ENCODE results near the gene LAMB4.
"Not testable (repeated sequence)": the region's sequence is repeated elsewhere in the genome, so short reads cannot be mapped to it uniquely, and the experiment has no call there.

Gene LAMB4

DNA sequence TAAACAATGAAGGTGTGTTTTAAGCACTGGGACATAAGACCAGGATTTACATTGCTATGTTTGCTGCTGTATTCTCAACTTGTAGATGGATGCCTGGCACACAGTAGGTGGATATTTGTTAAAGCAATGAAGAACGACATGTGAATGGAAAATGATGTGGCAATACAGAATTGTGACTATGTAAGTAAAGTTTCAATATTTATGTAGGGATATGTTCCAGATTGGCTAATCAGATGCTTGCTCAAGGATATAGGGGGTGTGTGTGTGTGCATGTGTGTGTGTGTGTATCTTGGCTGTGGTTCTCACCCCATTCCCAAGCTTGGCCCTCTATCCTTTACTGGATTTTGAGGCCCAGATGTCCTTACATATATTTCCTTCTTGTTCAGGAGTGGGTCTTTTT, 84.5 kb downstream of the LAMB4 start:
- DNase-seq, result no peak

DNA sequence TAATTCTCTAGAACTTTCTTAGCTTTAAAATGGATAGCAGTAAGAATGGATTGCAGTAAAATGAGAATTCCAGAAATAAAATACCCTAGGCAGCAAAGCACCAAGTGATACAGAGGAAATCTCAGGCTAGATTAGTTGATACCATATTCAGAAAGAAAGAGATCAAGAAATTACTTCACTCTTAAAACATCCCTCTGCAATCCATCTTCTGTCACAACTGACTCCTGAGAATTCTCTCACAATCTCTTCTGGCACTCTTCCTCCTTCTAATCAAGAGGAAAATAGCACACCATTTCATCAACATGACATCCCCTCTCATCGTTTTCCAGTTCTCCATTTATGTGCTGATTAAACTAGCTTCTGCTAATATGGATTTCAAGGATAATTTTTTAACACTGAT, 85.0 kb downstream of the LAMB4 start:
- DNase-seq, result no peak

DNA sequence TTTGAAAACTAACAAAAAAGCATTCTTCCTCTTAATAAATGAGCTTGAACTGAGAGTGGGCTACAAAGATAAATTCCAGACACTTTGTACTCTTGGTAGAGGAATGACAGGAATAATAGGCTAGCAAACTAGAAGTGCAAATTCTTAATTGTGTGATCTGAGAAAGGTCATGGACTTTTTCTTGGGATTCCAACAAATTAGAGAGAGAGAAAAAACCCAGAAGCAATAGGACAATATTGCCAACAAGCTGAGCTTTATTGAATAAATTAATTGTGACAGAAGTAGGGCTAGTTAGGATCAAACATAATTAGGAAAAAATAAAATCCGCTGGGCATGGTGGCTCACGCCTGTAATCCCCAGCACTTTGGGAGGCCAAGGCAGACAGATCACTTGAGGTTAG, 85.8 kb downstream of the LAMB4 start:
- no peak for DNase-seq

DNA sequence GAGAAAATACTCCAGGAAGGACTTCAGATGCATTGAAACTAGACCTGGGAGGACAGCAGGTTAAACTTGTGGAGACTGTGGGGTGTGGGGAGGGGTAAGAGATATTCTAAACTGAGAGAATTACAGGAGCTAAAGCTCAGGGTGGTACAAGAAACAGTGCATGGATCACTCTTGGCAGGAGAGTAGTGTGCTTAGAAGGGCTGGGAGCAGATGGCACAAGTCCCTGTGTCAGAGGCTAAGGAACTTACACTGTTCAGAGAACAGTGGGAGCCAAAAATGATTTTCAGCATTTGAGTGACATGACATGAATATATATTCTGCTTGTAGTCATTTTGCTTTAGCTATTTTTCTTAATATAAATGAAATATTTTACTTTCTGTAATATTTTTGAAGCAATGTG, 91.2 kb downstream of the LAMB4 start:
- DNase-seq, result no peak

DNA sequence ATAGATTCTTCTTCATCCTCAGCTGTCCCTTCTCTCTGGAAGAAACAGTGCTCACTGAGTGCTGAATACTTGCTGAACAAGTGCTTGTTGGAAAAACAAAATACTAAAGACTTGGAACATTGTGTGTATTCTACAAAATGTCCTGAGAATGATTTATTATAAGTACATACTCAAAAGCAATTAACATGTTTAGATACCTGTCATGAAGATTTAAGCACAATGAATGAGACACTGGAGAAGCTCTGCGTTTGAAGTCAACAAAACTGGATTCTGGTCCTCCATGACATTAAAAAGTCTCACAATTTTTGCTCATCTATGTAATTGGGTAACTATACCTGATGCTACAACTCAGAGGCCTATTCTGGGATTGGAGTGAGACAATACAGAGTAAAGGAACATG, 92.4 kb downstream of the LAMB4 start:
- DNase-seq, result no peak

DNA sequence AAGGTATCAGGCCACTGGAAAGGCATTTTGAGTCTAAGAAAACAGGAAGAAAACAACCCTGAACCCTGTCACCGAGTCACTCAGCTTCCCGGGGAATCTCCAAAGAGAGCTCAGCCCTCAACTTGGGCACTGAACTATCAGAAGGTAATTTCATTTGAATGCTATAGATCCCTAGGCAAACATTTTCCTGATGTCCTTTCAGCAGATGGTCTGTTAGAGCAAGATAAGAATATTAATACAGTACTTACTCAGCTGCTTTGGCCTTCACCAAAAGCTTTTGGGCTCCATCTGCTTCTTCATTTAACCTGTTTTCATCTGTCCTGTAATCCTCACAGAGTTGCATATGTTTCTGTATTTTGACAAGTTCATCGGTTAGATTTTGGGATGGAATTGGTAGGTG, 93.0 kb downstream of the LAMB4 start:
- DNase-seq, result no peak

DNA sequence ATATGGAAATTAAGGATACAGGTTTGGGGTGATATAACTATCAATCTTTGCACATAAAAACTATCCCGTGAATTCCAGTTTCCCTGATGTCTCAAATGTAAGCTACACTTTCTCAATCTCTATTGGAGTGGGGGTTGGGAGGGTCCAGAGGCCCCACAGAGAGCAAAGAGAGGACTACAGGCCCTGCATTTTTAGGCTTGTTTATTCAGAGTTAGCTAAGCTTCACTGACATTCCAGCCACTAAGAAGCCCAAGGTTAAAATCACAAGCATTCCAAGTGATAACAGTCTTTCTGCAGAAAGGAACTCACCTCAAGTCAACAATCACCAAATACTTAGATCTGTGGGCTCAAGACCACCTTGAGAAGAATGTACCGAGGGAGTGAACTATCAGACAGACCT, 95.6 kb downstream of the LAMB4 start:
- DNase-seq, result no peak

DNA sequence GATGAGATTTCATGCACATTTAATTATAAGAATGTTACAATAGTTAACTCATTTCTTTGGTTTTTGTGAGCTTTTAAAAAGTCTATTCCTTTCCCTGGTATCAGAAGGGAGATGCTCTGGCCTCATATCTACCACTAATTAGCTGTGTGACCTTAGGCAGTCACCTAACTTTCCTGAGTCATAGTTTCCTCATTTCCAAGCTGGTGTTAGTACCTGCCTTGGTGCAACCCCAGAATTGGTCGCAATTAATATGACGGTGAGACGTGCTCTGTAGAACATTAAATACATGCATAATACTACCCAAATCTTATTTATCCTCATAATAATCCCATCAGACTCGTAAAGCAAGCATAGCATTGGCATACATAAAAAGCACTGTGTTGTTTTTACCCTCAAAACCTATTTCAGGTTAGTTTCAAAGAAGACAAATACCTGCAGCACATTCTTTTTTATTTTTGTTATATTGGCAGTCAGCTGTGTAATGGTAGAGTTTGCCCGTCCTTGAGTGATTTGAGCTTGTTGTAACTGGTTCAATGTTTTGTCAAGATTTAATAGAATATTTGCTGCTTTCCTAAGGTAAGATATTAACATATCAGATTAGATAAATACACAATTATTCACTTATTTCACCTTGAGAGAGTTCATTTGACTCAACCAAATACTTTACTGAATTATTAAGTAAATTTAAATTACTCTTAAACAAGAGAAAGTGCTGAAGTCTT, 96.2 kb downstream of the LAMB4 start:
- no peak for DNase-seq

DNA sequence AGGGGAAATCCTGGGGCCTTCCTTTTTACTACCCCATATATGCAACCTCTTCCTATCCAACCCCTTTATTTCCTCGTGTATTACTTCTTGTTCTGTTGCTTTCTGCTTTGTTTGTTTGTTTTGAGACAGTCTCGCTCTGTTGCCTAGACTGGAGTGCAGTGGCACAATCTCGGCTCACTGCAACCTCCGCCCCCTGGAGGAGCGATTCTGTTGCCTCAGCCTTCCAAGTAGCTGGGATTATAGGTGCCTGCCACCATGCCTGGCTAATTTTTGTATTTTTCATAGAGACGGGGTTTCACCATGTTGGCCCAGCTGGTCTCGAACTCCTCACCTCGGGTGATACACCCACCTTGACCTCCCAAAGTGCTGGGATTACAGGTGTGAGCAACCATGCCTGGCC, 96.9 kb downstream of the LAMB4 start:
- DNase-seq, result not testable (repeated sequence)

DNA sequence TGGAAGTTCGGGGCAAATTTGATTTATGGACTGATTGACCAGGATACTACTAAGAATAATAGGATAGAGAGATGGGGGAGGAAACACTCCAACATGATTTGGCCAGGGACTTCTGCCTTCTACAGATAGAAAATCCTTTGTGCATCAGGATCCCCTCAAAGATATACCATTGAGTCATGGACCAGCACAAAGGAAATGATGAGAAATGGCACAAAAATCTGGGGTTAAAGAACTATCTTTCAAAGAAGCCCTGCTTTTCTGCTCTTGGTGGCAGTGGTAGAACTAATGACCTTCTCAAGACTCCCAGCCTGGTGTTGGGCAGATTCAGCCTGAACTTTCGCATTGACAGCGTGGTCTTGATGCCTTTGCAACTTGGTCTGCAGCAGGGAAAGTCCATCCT, 99.6 kb downstream of the LAMB4 start:
- no peak for DNase-seq

DNA sequence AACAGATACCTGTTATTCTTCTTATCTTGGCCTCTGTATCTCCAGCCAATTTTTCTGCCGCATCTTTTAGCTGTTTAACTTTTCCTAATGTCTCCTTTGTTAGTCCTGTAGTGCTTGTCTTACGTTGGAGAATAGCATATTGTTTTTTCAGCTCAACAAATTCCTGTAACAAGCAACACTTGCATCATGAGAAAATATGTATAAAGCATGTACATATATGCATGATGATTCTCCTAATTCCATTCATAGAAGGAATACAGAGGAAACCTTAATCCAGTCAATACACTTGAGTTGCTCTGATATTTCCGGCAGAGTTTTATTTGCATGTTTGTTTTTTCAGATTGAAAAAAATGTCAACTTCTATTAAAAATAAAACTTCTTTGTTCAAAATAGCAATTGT, 101.1 kb downstream of the LAMB4 start:
- DNase-seq, result no peak

DNA sequence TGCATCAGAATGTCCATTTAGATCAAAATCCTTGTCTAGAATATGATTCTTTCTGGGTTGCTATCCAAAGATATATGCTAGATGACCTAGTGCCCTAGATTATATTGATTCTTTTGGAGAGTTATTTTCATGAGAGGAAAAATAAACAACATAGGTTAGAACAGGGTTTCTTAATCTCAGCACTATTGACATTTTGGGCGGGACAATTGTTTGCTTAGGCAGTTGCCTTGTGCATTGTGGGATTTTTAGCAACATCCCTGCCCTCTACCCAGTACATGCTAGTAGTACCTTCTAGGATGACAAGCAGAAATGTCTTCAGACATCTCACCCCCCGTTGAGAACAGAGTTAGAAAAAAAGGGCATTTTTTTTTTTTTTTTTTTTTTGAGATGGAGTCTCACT, 102.0 kb downstream of the LAMB4 start:
- no peak for DNase-seq

DNA sequence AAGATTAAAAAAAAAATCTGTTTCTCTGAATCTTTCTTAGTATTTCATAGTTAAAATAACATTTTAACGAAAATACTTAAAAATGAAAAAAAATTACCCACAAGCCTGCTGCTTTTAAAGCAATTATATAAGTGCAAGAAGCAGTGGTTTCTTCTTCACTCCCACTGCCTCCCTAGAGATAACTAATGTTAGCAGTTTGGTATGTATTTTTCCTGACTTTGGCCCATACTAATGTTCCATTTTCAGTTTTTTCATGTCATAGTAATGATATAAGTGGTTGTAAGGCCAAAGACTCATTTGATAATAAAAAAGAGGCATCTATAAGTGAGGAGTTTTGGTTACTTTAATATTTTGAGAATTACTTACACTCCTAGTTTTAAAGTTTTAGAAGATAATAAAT, 102.9 kb downstream of the LAMB4 start:
- DNase-seq, result no peak

DNA sequence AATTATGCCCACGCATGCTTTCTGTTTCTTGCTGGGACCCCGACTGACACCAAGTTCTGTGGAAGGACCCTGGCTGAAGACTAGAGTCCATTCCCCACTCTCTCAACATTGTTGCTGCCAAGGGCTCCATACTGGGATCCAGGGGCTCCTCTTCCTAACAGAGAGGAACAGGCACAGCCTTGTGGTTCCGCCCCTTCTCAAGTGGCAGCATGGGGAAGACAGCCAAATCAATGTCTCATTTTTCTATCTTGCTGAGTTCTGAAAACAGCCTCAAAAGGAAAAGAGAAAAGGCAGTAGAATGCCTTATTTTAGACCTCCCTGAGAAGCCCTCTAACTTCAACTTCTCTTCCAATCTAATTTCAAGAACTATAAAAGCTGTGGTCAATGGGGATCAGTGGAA, 103.5 kb downstream of the LAMB4 start:
- DNase-seq, result no peak

DNA sequence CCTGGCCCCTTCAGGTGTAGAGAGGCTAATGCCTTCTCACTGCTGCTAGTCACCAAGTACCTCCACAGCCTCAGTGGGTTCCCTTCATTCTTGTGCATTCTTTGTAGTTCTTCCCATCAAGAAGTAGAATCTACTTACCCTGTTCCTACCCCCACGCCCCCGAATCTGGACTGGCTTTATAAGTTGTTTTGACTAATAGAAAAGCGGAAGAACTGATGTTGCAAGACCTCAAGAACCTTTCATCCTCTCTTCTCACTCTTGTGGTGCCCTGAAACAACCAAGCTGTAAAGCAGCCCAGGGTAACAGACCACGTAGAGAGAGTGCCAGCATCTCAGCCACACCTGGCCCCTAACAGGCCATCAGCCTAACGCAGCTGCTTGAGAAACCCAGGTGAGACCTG, 104.0 kb downstream of the LAMB4 start:
- no peak for DNase-seq

DNA sequence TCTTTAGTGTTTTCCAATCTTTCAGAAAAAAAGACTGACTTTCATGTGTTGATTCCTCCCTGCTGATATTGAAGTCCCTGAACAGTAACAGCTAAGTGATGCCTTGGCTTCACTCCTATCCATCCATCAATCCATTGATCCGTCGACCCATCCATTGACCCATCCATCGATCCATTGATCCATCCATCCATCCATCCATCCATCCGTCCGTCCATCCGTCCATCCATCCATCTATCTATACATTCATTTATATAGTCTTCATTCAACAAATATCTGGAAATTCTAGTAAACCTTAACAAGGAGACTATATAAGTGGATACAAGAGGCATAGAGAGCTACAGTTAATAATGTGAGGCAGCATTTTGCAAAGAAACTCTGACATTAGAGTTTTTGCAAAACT, 105.6 kb downstream of the LAMB4 start:
- no peak for DNase-seq

DNA sequence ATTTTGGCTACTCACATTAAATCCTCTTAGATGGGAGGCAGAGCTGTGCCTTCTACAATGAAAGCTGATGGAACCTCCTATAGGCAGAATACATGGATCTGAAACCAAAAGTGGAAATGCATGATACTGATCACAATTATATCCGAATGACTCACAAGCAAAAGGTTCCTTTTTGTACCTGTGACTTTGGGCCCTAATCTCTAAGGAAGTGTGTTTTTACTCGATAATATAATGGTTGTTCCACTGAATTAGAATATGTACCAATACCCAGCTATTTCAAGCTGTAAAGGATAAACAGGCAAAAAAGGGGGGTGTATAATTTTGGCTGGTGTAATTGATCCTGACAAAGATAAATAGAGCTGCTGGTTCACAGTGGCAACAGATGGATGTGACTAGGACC, 109.6 kb downstream of the LAMB4 start:
- no peak for DNase-seq

DNA sequence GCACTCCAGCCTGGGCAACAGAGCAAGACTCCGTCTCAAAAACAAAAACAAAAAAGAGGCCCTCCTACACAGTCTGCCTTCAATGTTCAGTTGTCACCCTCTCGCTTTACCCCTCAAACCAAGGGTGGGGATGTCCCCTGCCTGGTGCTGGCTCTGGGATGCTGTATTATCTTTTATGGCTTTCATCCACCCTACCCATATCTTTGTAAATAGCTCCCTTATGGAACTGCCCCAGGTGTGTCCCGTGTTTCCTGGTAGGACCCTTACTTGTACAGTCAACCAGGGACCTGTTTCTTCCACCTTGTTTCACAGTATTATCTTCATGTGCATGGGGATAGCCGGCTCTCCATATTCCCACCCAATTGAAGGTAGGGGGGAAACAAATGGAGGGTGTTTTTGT, 111.5 kb downstream of the LAMB4 start:
- DNase-seq, result no peak

DNA sequence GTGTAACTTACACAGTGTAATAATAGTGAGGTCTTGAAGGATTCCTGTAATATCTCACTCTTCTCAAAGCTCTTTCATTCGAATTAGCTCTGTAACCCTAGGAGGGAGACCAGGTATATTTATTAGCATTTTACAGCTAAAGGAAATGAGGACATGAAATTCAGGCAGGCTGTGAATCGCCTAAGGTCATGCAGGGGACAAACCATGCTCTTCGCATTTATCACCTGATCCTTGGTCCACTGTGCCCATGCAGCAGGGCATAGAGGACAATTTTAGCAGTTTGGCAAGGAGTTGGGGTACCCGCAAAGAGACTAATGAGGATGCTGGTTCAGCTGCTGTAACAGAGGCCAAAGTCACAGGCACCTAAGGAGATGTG, 112.4 kb downstream of the LAMB4 start:
- no peak for DNase-seq

DNA sequence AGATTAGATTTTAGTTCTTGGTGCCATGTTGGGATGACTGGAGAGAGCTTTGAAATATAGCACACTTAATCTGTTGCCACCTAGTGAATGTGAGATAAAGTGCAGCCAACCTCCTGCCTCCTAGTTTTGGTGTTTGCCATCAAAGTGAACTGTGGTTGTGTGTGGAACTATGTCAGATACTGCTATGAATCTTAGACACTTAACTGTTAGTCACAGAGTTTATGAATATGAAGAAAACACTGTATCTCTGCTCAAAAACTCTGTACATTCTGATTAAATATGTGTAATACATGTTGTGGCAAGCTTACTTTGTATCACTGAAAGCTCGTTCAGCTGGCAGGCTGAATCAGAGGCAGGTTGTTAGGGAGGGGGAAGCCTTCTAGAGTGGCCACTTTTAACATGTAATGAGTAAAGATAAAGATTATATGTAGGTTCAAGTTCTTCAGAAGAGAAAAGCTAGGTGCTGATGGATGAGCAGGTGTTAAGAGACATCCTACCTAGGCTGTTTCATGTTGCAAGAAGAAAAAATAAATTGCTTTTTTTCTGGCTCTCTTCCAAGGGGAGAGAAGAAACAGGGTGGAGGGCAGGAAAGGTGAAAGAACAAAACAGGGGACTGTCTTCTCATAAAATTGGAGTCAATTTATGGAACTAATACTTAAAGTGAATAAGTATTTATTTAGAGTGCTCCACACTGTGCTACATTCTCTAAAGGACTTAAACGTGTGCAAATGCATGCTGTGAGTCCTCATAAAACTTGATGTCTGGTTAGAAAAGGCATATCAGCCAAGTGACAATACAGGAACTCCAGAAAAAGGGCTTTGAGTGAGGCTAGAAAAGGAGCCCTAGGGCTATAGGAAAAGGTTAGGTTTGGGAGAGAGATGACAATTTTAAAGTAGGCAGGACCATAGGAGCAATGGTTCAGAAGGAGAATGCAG, 113.1 kb downstream of the LAMB4 start:
- no peak for DNase-seq

DNA sequence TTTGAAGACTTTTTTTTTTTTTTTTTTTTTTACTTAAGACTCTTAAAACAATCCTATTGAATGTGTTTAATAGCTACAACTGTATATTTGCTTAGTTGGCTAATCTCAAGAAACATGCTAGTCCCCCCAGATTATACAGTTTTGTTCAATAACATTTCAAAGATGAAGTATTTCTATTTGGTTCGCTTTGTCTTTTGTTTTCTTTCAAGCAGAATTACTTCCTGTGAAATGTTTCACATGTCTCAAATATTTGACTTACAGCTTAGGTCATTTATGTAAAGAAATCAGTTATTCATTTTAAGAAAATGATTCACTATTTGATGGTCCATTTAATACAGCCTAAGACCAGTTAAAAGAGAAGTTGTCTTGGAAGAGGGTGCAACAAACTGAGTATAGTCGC, 114.4 kb downstream of the LAMB4 start:
- DNase-seq, result no peak

DNA sequence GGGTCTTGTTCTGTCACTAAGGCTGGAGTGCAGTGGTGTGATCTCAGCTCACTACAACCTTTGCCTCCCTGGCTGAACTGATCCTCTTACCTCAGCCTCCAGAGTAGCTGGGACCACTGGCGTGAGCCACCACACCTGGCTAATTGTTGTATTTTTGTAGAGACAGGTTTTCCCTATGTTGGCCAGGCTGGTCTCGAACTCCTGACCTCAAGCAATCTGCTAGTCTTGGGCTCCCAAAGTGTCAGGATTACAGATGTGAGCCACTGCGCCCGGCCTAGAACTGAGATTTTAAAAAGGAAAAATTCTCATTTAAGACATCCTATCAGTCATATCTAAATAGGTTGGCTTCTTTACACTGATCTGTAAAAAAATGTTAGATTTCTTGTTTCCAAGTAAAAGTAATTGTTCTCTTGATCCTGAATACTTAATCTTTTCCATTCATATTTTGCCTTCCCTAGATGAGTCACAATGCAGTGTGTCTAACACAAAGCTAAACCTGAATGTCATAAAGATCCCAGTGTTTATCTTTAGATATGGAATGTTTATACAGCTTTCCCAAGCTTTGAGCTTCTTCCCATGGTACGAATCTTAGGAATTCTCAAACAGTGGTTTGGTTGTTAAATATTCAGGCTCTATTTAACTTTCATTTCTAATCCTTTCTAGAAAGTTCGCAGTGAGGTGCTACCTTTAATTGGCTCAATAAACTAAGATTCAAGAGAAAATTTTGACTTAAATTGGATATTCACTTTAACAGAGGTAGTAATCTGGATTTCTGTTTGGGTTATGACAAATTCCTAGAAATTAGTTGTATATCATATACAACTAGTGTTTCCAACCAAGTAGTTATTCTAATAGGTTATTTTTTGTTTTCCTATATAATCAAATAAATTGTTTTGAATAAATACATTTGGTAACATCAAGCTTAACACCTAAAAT, 115.1 kb downstream of the LAMB4 start:
- DNase-seq, result no peak
